Raji (cell line): ENCODE data around the gene MUC5AC.

Experiments
- POLR2A ChIP-seq: IDR thresholded peaks from 2 replicates; pipeline ENCODE4 v1.6.1; 2011; ENCODE audit warnings: low read depth, low read length, control low read depth; ENCODE audit not compliant: insufficient read depth

MUC5AC gene

GRCh38 chr11:1204381-1205101 is 46.8 kb downstream of the MUC5AC start:
- no peak for TF ChIP-seq POLR2A

DNA sequence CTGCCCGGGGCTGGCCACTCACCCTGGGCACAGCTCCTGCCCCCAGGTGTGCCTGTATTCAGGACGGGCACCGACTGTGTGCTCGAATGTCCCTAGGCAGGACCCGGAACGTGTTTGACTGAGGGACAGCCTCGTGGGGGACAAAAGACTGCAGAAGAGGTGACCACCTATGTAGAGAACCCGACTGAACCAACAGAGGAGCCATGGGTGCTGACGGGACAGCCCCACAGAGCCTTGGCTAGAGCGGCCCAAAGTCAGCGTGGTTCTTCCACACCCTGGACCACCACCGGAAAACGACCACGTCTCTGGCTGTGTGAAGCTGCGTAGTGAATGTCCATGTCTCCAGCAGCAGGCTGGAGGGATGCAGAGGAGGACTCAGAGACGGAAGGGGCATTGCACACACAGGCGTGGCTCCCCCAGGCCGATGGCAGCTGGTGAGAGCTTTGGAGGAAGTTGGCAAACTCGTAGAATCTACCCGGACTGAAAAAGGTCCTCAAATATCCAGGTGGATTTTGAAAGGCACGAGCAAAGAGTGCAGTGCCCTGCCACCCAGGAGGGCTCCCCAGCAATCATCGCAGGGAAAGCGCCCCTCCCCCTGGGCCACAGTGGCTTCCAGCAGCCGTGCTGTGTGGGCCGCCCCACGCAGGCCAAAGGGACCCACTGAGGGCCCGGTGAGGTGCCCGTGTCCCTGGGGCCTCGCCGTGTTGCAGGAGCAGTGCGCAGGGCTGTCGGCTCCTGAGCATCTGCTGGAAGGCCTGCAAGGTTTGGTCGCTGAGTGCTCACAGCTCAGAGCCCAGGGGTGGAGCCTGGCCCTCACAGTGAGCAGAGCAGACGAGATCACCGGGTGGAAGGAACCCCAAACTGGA is 47.6 kb downstream of the MUC5AC start:
- TF ChIP-seq POLR2A = no peak

GRCh38 chr11:1205987-1206331 is 48.2 kb downstream of the MUC5AC start:
- TF ChIP-seq POLR2A = no peak

DNA sequence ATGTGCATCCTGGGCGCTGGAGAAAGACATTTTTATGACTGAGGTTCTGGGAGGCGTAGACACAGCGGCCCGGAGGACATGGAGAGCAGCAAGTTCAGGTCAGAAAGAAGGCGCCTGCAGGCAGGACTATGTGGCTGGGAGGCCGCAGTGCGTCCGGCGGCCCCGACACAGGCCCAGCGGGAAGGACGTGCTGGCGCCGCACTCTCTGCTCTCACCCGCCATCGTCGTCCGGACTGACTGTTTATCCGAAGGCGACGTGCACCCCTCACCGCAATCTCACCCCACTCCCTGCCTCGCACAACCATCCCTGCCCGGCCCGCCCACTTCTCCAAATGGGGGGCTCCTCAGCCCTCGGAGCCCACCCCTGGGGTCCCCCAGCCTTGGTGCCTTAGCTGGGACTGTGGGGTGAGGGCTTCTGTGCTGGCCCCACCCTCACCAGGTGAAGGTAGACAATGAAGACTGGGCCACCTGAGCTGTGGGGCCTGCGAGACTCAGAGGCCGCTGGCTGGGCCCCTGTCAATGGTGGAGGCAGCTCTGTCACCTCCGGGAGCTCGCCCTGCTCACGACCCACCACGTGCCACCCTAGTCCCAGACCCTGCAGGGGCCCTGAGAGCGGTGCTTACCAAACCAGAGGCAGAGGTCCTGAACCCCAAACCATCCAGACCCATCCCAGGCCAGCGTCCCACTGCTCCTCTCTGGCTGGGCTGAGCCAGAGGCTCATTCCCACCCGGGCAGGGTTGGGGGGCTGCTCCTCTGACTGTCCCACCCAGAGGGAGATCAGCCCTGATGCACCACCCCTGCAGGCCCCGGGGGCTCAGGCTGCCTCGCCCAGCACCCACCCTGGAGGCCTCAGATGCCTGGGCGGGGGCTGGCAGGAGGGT is 48.9 kb downstream of the MUC5AC start:
- TF ChIP-seq POLR2A = no peak

- no peak for TF ChIP-seq POLR2A
These were observed 49.8 kb downstream of the MUC5AC start for GRCh38 chr11:1207401-1208143.

GRCh38 chr11:1208144-1208393 is 50.3 kb downstream of the MUC5AC start:
- TF ChIP-seq POLR2A = no peak

DNA sequence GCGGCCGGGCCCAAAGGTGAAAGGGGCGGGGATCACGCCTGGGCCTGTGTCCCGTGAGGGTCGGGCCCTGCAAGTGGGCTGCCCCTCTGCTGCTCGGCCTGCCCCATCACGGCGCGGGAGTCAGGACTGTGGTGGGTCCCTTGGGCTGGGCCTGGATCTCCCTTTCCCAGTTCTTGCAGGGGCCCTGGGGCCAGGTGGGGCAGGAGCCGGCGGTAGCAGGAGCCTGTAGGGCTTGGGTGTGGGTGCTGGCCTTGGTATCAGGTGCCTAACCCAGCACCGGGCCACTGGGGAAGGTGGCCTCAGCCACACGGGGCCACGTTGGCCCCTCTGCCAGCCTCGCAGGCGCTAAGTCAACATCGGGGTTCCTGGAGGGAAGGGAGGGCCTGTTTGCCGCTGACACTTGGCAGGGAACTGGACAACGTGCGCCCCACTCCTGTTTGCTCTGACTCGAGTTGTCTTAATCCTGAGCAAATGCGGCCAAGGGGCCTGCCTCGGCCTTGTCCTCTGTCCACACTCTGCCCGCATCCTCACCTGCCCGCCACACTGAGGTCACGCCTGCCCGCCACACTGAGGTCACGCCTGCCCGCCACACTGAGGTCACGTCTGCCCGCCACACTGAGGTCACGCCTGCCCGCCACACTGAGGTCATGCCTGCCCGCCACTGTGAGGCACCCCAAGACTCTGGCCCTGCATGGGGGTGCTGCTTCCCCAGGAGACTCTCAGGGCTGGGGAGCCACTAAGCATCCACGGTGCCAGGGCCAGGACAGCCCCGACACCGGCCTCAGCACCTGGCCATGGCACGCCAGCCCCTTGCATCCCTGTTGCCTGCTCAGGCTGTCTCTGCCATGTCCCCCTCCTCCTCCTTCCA is 50.9 kb downstream of the MUC5AC start:
- TF ChIP-seq POLR2A = no peak

- TF ChIP-seq POLR2A = no peak
These were observed 51.8 kb downstream of the MUC5AC start for GRCh38 chr11:1209371-1210057.

DNA sequence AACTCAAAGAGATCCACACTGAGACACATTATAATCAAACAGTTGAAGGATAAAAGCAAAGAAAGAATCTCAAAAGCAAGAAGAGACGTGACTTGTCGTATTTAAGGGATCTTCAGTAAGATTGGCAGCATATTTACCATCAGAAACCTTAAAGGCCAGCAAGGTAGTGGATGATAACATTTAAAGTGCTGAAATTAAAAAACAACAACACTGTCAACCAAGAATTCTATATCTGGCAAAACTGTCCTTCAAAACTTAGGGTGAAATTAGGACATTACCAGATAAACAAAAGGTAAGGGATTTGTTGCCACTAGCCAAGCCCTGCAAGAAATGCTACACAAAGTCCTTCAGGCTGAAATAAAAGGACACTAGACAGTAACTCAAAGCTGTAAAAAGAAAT is 54.1 kb downstream of the MUC5AC start:
- TF ChIP-seq POLR2A = no peak

- TF ChIP-seq POLR2A = no peak
These were observed 59.4 kb downstream of the MUC5AC start for GRCh38 chr11:1217151-1217550.

- TF ChIP-seq POLR2A = no peak
These were observed 60.6 kb downstream of the MUC5AC start for GRCh38 chr11:1218256-1218787.

- TF ChIP-seq POLR2A = no peak
These were observed 61.2 kb downstream of the MUC5AC start for GRCh38 chr11:1218788-1219445.

- TF ChIP-seq POLR2A = no peak
These were observed 61.7 kb downstream of the MUC5AC start for GRCh38 chr11:1219446-1219833.
